GM12872 (cell line): ENCODE measurements around the gene KRT83.

ENCODE experiments used
- CTCF ChIP-seq: IDR thresholded peaks from 3 replicates; pipeline ENCODE4 v1.5.1; 2011; ENCODE audit warnings: low read depth, mild to moderate bottlenecking, low read length, moderate library complexity; ENCODE audit not compliant: insufficient read depth

Gene KRT83

GRCh38 chr12:52344111-52344510 is 22.9 kb upstream of the KRT83 start:
- no peak for TF ChIP-seq CTCF

GRCh38 chr12:52343550-52343949 is 22.4 kb upstream of the KRT83 start:
- no peak for TF ChIP-seq CTCF

- TF ChIP-seq CTCF: no peak
Observed at GRCh38 chr12:52342781-52343490, 21.7 kb upstream of the KRT83 start.

GRCh38 chr12:52341066-52341580 is 19.9 kb upstream of the KRT83 start:
- no peak for TF ChIP-seq CTCF

- TF ChIP-seq CTCF: no peak
Observed at GRCh38 chr12:52338241-52338960, 17.2 kb upstream of the KRT83 start.

- TF ChIP-seq CTCF: no peak
Observed at GRCh38 chr12:52337054-52337453, 15.9 kb upstream of the KRT83 start.

GRCh38 chr12:52336641-52337040 is 15.4 kb upstream of the KRT83 start:
- TF ChIP-seq CTCF: no peak
